ENCODE results near the gene C2CD4A. TPM values are rescaled to one million over a fixed set of nuclear protein-coding genes. Genes with fewer than 3 reads are reported as not detected.

The C2CD4A gene
- polyA plus RNA-seq, 2 of the 4 experiments (the other 2 are of a cell fraction) = 0.32 TPM; not detected in 1

DNA sequence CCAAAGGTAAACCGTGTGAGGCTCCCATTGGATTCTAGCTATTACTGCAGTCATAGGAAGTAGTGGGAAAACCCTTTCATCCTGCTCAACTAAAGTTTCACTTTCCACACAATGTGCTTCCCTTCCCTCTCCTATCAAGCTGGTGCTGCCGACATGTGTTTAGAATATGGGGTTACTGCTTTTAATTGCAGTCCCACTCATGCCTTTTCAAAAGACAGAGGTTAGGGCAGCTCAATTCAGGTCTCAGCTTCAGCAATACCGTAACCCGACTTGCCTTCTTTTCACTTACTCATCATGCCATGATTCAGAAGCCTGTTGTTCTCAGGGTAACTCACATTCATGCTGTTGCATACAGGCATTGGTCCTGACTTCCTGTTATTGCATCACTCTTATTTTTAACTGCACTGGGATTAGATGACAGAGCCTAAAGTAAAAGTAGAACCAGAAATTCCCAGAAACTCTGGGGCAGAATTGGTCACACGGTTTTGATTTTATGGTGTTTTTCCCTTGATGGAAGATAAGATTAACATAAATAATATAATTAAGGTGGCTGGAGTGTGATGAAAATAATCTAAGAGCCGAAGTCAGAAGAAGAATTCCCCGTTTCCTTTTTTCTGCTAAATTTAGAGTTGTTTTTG is 52.6 kb downstream of the C2CD4A start (continued):
- TF ChIP-seq, protein P1, sequence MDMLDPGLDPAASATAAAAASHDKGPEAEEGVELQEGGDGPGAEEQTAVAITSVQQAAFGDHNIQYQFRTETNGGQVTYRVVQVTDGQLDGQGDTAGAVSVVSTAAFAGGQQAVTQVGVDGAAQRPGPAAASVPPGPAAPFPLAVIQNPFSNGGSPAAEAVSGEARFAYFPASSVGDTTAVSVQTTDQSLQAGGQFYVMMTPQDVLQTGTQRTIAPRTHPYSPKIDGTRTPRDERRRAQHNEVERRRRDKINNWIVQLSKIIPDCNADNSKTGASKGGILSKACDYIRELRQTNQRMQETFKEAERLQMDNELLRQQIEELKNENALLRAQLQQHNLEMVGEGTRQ (IDR thresholded peaks at IDR 0.05) = no peak
- no peak for TF ChIP-seq CHD4 (IDR thresholded peaks at IDR 0.05; ENCODE audit: borderline replicate concordance)
- TF ChIP-seq HEYL (CRISPR knock-in tag; IDR thresholded peaks at IDR 0.05) = no peak
- TF ChIP-seq KDM5A (IDR thresholded peaks at IDR 0.05) = no peak
- TF ChIP-seq MAZ (IDR thresholded peaks at IDR 0.05; ENCODE audit: borderline replicate concordance, low read depth, low read length) = no peak
- 0 out of 5 replicates have a peak, but pooled peaks of 1 of the 2 experiments have one; percentile 31 for TF ChIP-seq EP300 (IDR thresholded peaks at IDR 0.05)

DNA sequence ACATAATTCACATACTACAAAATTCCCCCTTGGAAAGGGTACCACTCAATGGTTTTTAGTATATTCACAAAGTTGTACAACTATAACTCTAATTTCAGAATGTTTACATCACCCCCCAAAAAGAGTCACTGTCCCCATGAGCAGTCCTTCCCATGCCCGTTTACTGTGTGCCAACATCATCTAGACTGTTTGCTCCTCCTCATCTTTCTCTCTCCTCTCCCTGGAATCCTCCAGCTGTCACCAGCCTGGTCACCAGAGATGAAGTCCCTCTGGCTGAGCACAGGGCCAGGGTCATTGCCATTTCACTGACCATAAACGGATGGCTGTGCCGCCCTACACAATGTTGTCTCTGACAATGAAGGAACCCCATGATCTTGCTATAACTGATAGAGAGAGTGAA is 53.1 kb downstream of the C2CD4A start:
- no peak for FAIRE-seq
- Histone ChIP-seq H3K4me3 (no peak overlapping the region), H3K4me2 (peak overlapping the region; percentile 55; the same call in 2 of the 3 replicates), H3K4me1 (peaks cover 39% of the 10 kb centered on the region), H3K27ac (peak overlapping the region; percentile 66 to 77), H3K9me3 (no peaks in the 10 kb centered on the region)
- ChIA-PET CTCF (interaction anchor here (1.2 kb wide), 2 partner anchors 18 to 48 kb away, joined by 3 read pairs; no protein-coding TSS in a partner anchor), POLR2A (interaction anchor here (1.1 kb wide), 1 partner anchor 59 kb away, joined by 4 read pairs; the partner anchor contains the start of gene VPS13C)
- DNase-seq (ENCODE audit: low read depth in 1 of 2, low spot score in 1 of 2) = no peak
- 88% methylated on average over 3 of the region's 3 CpGs for WGBS (ENCODE audit: missing lambda C conversion rate)
- no peak for TF ChIP-seq ZSCAN20 (CRISPR knock-in tag; IDR thresholded peaks at IDR 0.05)
- TF ChIP-seq POLR2AphosphoS2 (conservative IDR thresholded peaks at IDR 0.05; ENCODE audit: low read length) = no peak
- no peak for TF ChIP-seq ZC3H11A (IDR thresholded peaks at IDR 0.05)
- no peak for TF ChIP-seq HEYL (CRISPR knock-in tag; IDR thresholded peaks at IDR 0.05)
- TF ChIP-seq RFX5 (IDR thresholded peaks at IDR 0.05) = no peak
- no peak for TF ChIP-seq RARB (CRISPR knock-in tag; IDR thresholded peaks at IDR 0.05)
- TF ChIP-seq HES2 (IDR thresholded peaks at IDR 0.05) = no peak
- no peak for ATAC-seq

Other genes with a start within 250 kb of the C2CD4A start
- gene VPS13C, start 6.5 kb upstream of the C2CD4A start, polyA plus RNA-seq (2011; rRNA removed) = 26.5 and 29.5 TPM in 2 replicates
- 12.2 to 13.2 TPM (median 13.0 TPM) in 3 replicates for gene VPS13C, start 6.5 kb upstream of the C2CD4A start, polyA plus RNA-seq (2017; fragmentation: RNase III; extraction: RNeasy Plus Mini Kit Qiagen cat#74134 plus additional on column Dnase treatment)
- gene C2CD4B, start 98.3 kb downstream of the C2CD4A start, polyA plus RNA-seq (2011; rRNA removed) = 0.06 TPM in 1 of 2 replicates, not detected in the other
- gene C2CD4B, start 98.3 kb downstream of the C2CD4A start, polyA plus RNA-seq (2017; fragmentation: RNase III; extraction: RNeasy Plus Mini Kit Qiagen cat#74134 plus additional on column Dnase treatment) = 0.29 to 0.63 TPM (median 0.45 TPM) in 3 replicates